HepG2 (cell line): ENCODE data around the gene PRR36. TPM values are rescaled to one million over a fixed set of nuclear protein-coding genes. Genes with fewer than 3 reads are reported as not detected.

Experiments used
- ATAC-seq: fragments of 200-7000 bp; cut with Tn5 transposase; 3 replicates; pipeline ENCODE4 v1.9.1; 2020; ENCODE audit warnings: mild to moderate bottlenecking, moderate library complexity
- BruUV-seq: library from RNA; stranded (reverse); fragments of 400-500 nt; replicated peaks from 2 replicates; lab custom pipeline; 2021; lab: Mats Ljungman, UMichigan
- CTCF ChIA-PET: fragments of 300-600 bp; formaldehyde crosslinking; extraction: SDS; loops from one replicate; lab custom pipeline; 2021; ENCODE audit warnings: low total read pairs, inconsistent platforms, low intra/inter-chr PET ratio; lab: Yijun Ruan, JAX
- POLR2A ChIA-PET: fragments of 350-600 bp; sonication (Branson Sonifier 250); formaldehyde crosslinking; loops from one replicate; lab custom pipeline; 2020; ENCODE audit warnings: antibody characterized with exemption, inconsistent platforms; lab: Yijun Ruan, JAX
- DNase-seq: peaks from one replicate; pipeline ENCODE4 v3.0.0-alpha.2; 2015; ENCODE audit warnings: low spot score
- FAIRE-seq: peaks from 3 replicates; lab custom pipeline; 2011; peaks lifted over from hg19 to GRCh38; lab: Jason Lieb, UNC
- H2AFZ ChIP-seq: one replicate; pipeline ENCODE4 v1.6.1; 2011; ENCODE audit warnings: low read length, inconsistent platforms
- H3K27ac ChIP-seq: fragments of 300-600 bp; 3 replicates; pipeline ENCODE4 v1.8.0; 2011; ENCODE audit warnings: mixed run types, mild to moderate bottlenecking, mixed read lengths, low read length, inconsistent platforms; ENCODE audit not compliant: insufficient read depth; ENCODE audit errors: extremely low read length
- H3K27me3 ChIP-seq, 2 experiments: fragments of 200-600 bp in 1 of 2; 2 replicates in 1 of 2; 3 replicates in 1 of 2; pipeline versions ENCODE4 v1.6.0 to v1.8.0; 2011; ENCODE audit warnings: low read length in 2 of 2, mild to moderate bottlenecking in 2 of 2, moderate library complexity in 2 of 2, inconsistent platforms in 1 of 2; ENCODE audit not compliant: insufficient read depth in 2 of 2, control insufficient read depth in 1 of 2
- H3K36me3 ChIP-seq, 2 experiments: fragments of 200-600 bp in 1 of 2; replicated peaks in 1 of 2; 2 replicates in 1 of 2; 3 replicates in 1 of 2; pipeline versions ENCODE4 v1.5.1 to v1.8.0; 2011; ENCODE audit warnings: low read length in 2 of 2, inconsistent platforms in 1 of 2; ENCODE audit not compliant: insufficient read depth in 2 of 2, control insufficient read depth in 1 of 2
- H3K4me1 ChIP-seq: 2 replicates; pipeline ENCODE4 v1.5.1; 2012; ENCODE audit warnings: low read length, inconsistent platforms; ENCODE audit not compliant: insufficient read depth
- H3K4me2 ChIP-seq: 2 replicates; pipeline ENCODE4 v1.6.0; 2011; ENCODE audit warnings: low read depth, low read length, inconsistent platforms
- H3K4me3 ChIP-seq, 3 experiments: fragments of 200-600 bp in 1 of 3; sonication (generic), shearing (Covaris generic) in 1 of 3; replicated peaks in 1 of 3; 2 replicates each; pipeline ENCODE4 v1.5.1; 2011 to 2016; ENCODE audit warnings: low read length in 3 of 3, inconsistent platforms in 2 of 3, low read depth in 2 of 3, mild to moderate bottlenecking in 2 of 3, control low read depth in 1 of 3, mixed read lengths in 1 of 3; ENCODE audit not compliant: insufficient read depth in 1 of 3
- H3K79me2 ChIP-seq: one replicate; pipeline ENCODE4 v1.6.1; 2011; ENCODE audit warnings: low read length, inconsistent platforms; ENCODE audit not compliant: insufficient read depth
- H3K9ac ChIP-seq: 2 replicates; pipeline ENCODE4 v1.6.0; 2011; ENCODE audit warnings: mild to moderate bottlenecking, low read depth, low read length, inconsistent platforms; ENCODE audit not compliant: insufficient read depth
- H3K9me3 ChIP-seq: 2 replicates; pipeline ENCODE4 v1.5.1; 2012; ENCODE audit warnings: mild to moderate bottlenecking, low read length
- H4K20me1 ChIP-seq: 2 replicates; pipeline ENCODE4 v1.6.0; 2011; ENCODE audit warnings: inconsistent platforms, mild to moderate bottlenecking, low read length, moderate library complexity; ENCODE audit not compliant: insufficient read depth
- AGO1 ChIP-seq: fragments of 200-400 bp; formaldehyde crosslinking; IDR thresholded peaks from 2 replicates; pipeline ENCODE4 v1.6.1; 2017; ENCODE audit warnings: mild to moderate bottlenecking, low read depth, low read length, moderate library complexity; ENCODE audit not compliant: poor library complexity, severe bottlenecking
- AGO2 ChIP-seq: fragments of 200-400 bp; formaldehyde crosslinking; optimal IDR thresholded peaks from 2 replicates; pipeline ENCODE3; 2017; ENCODE audit warnings: mild to moderate bottlenecking, low read depth, low read length, moderate library complexity
- JARID2 ChIP-seq: sonication (generic); formaldehyde crosslinking; IDR thresholded peaks from 2 replicates; pipeline ENCODE4 v1.8.1; 2023; ENCODE audit warnings: missing genetic modification reagents, inconsistent platforms; ENCODE audit not compliant: insufficient replicate concordance
- PHF20 ChIP-seq: sonication (generic); formaldehyde crosslinking; IDR thresholded peaks from 2 replicates; pipeline ENCODE4 v1.5.0; 2020; ENCODE audit warnings: mild to moderate bottlenecking, missing genetic modification reagents
- RBFOX2 ChIP-seq: fragments of 200-400 bp; formaldehyde crosslinking; IDR thresholded peaks from 2 replicates; pipeline ENCODE4 v1.6.1; 2017; ENCODE audit warnings: low read depth, mild to moderate bottlenecking, low read length
- TAF1 ChIP-seq: sonication (generic); formaldehyde crosslinking; IDR thresholded peaks from 2 replicates; pipeline ENCODE4 v1.4.0; 2020; ENCODE audit warnings: missing genetic modification reagents
- ZKSCAN1 ChIP-seq: fragments of 150-350 bp; IDR thresholded peaks from 2 replicates; pipeline ENCODE4 v1.6.1; 2014; ENCODE audit warnings: low read length
- ZNF446 ChIP-seq: sonication (generic); formaldehyde crosslinking; IDR thresholded peaks from 2 replicates; pipeline ENCODE4 v1.5.0; 2020; ENCODE audit warnings: mild to moderate bottlenecking, missing genetic modification reagents
- ZNF543 ChIP-seq: sonication (generic); formaldehyde crosslinking; IDR thresholded peaks from 2 replicates; pipeline ENCODE4 v1.4.0; 2020; ENCODE audit warnings: mild to moderate bottlenecking, missing genetic modification reagents
- ZNF589 ChIP-seq: sonication (generic); formaldehyde crosslinking; conservative IDR thresholded peaks from 2 replicates; pipeline ENCODE4 v1.8.0; 2022; ENCODE audit warnings: mild to moderate bottlenecking, moderate library complexity, missing genetic modification reagents
- WGBS: methylation state at CpG from one replicate; pipeline ENCODE4 v1.1.6; 2017; ENCODE audit warnings: low lambda C conversion rate; 5-methylcytosine and 5-hydroxymethylcytosine counted together
- in situ Hi-C: cut with HindIII; loops from 2 replicates; pipeline ENCODE4 v1.10.0; 2017; ENCODE audit warnings: low pct_unique_long_range_greater_than_20kb; ENCODE audit not compliant: extremely low pct_ligation_motif_present
- intact Hi-C: fragments of 100-400 bp; cut with micrococcal nuclease; formaldehyde crosslinking; loops from one replicate; pipeline ENCODE4 v1.10.0; 2022; ENCODE audit not compliant: unreplicated experiment
- polyA plus RNA-seq, 8 experiments: library from polyadenylated mRNA; depleted of rRNA in 3 of 8; stranded (reverse) in 7 of 8; unstranded in 1 of 8; fragments of >200 nt; fragmentation: Illumina TruSeq in 4 of 8; extraction: Trizol in 4 of 8; gene quantifications; 2 replicates each; pipeline versions ENCODE4 v1.2.1 to v1.2.3, GENCODE V29; 2011 to 2016; ENCODE audit warnings: low read depth in 4 of 8, missing spikeins in 1 of 8, mixed read lengths in 1 of 8; ENCODE audit not compliant: insufficient read depth in 1 of 8
- total RNA-seq, 5 experiments: library from RNA; depleted of rRNA; stranded (reverse); fragments of >200 nt; fragmentation: Illumina TruSeq; extraction: Trizol; gene quantifications; 2 replicates each; pipeline ENCODE4 v1.2.3, GENCODE V29; 2016; ENCODE audit warnings: low read depth in 1 of 5

PRR36 gene
- total and polyA plus RNA-seq, 2 of the 13 experiments (the other 11 are each of a cell fraction or from before 2014, with no cell fraction given), result 0.07 to 0.17 TPM

GRCh38 chr19:7874076-7874896, at the start of gene PRR36 (continued):
- TF ChIP-seq PHF20 (CRISPR knock-in tag) (no peak), JARID2 (CRISPR knock-in tag) (no peak), ZNF543 (CRISPR knock-in tag) (no peak), ZNF589 (CRISPR knock-in tag) (no peak), ZKSCAN1 (no peak), ZNF446 (peak; percentile 39; the same call in 1 of the 2 replicates)

GRCh38 chr19:7923295-7924191, 49.4 kb upstream of the PRR36 start:
- Histone ChIP-seq H3K4me3 (no peak overlapping the region), H3K4me1 (peaks cover 15% of the 10 kb centered on the region), H3K36me3 (peaks cover 5 to 10% of the 10 kb centered on the region in 2 experiments; a peak in 2 of 5 replicates), H3K4me2 (no peak overlapping the region), H3K27ac (no peak overlapping the region), H3K79me2 (no peaks in the 10 kb centered on the region), H3K9ac (no peak overlapping the region), H4K20me1 (peaks cover 5% of the 10 kb centered on the region; the same call in 1 of the 2 replicates), H2AFZ (no peak overlapping the region), H3K9me3 (no peaks in the 10 kb centered on the region), H3K27me3 (no peaks in the 10 kb centered on the region; a peak in 1 of 5 replicates)
- in situ Hi-C loops (loop anchor here (5.0 kb wide), 1 partner anchor 71 kb away; no protein-coding TSS in a partner anchor), intact Hi-C loops (loop anchor here (2.0 kb wide), 1 partner anchor 71 kb away; no protein-coding TSS in a partner anchor)
- no peak for ATAC-seq
- FAIRE-seq, result no peak
- CTCF ChIA-PET, result interaction anchor here (1.2 to 2.7 kb wide), 2 partner anchors 55 to 70 kb away, joined by 4 to 28 read pairs; no protein-coding TSS in a partner anchor
- POLR2A ChIA-PET, result interaction anchor here (0.8 to 1.4 kb wide), 2 partner anchors 20 to 55 kb away, joined by 3 to 7 read pairs; partner anchors contain the start of gene TIMM44
- peak; percentile 29 for TF ChIP-seq AGO1
- 0 out of 2 replicates have a peak, but pooled peaks have one; percentile 22 for TF ChIP-seq RBFOX2
- TF ChIP-seq TAF1 (CRISPR knock-in tag), result no peak
- TF ChIP-seq AGO2, result peak; percentile 43
- no peak for DNase-seq
- BruUV-seq, result no TSS peak
- WGBS, result 89% methylated on average over 13 of the region's 31 CpGs
